Bronchial epithelial cell (primary cell): Measurements from ENCODE around the gene CCM2. TPM values are rescaled to one million over a fixed set of nuclear protein-coding genes. Genes with fewer than 3 reads are reported as not detected.

Source experiments
- DNase-seq: peaks from one replicate; pipeline ENCODE4 v3.0.0-alpha.2; 2010; ENCODE audit warnings: low read depth
- FAIRE-seq: peaks from 2 replicates; lab custom pipeline; 2011; peaks lifted over from hg19 to GRCh38; lab: Jason Lieb, UNC
- H3K27me3 ChIP-seq: 2 replicates; pipeline ENCODE4 v1.5.1; 2011; ENCODE audit warnings: low read length; ENCODE audit not compliant: control insufficient read depth, insufficient read depth
- H3K36me3 ChIP-seq: 2 replicates; pipeline ENCODE4 v1.5.1; 2011; ENCODE audit warnings: low read length; ENCODE audit not compliant: control insufficient read depth, insufficient read depth
- H3K4me3 ChIP-seq: 2 replicates; pipeline ENCODE4 v1.5.1; 2011; ENCODE audit warnings: mild to moderate bottlenecking, low read depth, low read length, control low read depth
- CTCF ChIP-seq: IDR thresholded peaks from 2 replicates; pipeline ENCODE4 v1.5.1; 2011; ENCODE audit warnings: mild to moderate bottlenecking, moderate library complexity, low read length, control low read depth, inconsistent platforms; ENCODE audit not compliant: insufficient read depth, severe bottlenecking
- total RNA-seq: library from RNA; depleted of rRNA; stranded (reverse); fragments of >200 nt; gene quantifications from 2 replicates; pipeline ENCODE4 v1.2.1, GENCODE V29; 2014

The CCM2 gene
- total RNA-seq, 1 donor from 2014 or later: 45.0 TPM

GRCh38 chr7:45114926-45115325, 114.9 kb downstream of the CCM2 start:
- Histone ChIP-seq H3K27me3 (no peaks in the 10 kb centered on the region), H3K4me3 (no peak overlapping the region), H3K36me3 (no peaks in the 10 kb centered on the region)
- DNase-seq (no peak), FAIRE-seq (no peak)
- TF ChIP-seq CTCF: no peak

- FAIRE-seq (no peak), DNase-seq (no peak)
- TF ChIP-seq CTCF: no peak
- no peak overlapping the region for H3K4me3 ChIP-seq
- H3K27me3 ChIP-seq: no peaks in the 10 kb centered on the region
- no peaks in the 10 kb centered on the region for H3K36me3 ChIP-seq
These were observed 116.0 kb downstream of the CCM2 start for GRCh38 chr7:45116048-45116447.

GRCh38 chr7:45117582-45117981, 117.6 kb downstream of the CCM2 start:
- Histone ChIP-seq H3K36me3 (no peaks in the 10 kb centered on the region), H3K4me3 (no peak overlapping the region), H3K27me3 (no peaks in the 10 kb centered on the region)
- no peak for TF ChIP-seq CTCF
- FAIRE-seq (no peak), DNase-seq (no peak)

GRCh38 chr7:45118292-45118691, 118.3 kb downstream of the CCM2 start:
- no peak for TF ChIP-seq CTCF
- DNase-seq (no peak), FAIRE-seq (no peak)
- Histone ChIP-seq H3K27me3 (no peaks in the 10 kb centered on the region), H3K4me3 (no peak overlapping the region), H3K36me3 (no peaks in the 10 kb centered on the region)

GRCh38 chr7:45118889-45119331, 118.9 kb downstream of the CCM2 start:
- no peak for TF ChIP-seq CTCF
- Histone ChIP-seq H3K4me3 (no peak overlapping the region), H3K36me3 (no peaks in the 10 kb centered on the region), H3K27me3 (no peaks in the 10 kb centered on the region)
- FAIRE-seq (peak; percentile 75), DNase-seq (no peak)

GRCh38 chr7:45119550-45119949, 119.5 kb downstream of the CCM2 start:
- Histone ChIP-seq H3K4me3 (no peak overlapping the region), H3K27me3 (no peaks in the 10 kb centered on the region), H3K36me3 (no peaks in the 10 kb centered on the region)
- FAIRE-seq (no peak), DNase-seq (no peak)
- TF ChIP-seq CTCF: no peak
